ENCODE data around the gene LKAAEAR1.

The LKAAEAR1 gene

GRCh38 chr20:64110411-64111068, 26.3 kb upstream of the LKAAEAR1 start:
- DNase-seq: no peak

GRCh38 chr20:64109831-64110391, 25.7 kb upstream of the LKAAEAR1 start:
- DNase-seq: no peak

GRCh38 chr20:64108731-64109681, 24.8 kb upstream of the LKAAEAR1 start:
- DNase-seq: no peak

- no peak for DNase-seq
Measured at GRCh38 chr20:64107736-64108457, 23.7 kb upstream of the LKAAEAR1 start.

GRCh38 chr20:64106981-64107735, 23.0 kb upstream of the LKAAEAR1 start, which contains the start of gene NPBWR2:
TSS of gene NPBWR2 (minus strand) at chr20:64107565. CDS start at chr20:64106831, 734 bp downstream.
- DNase-seq: no peak

- DNase-seq: no peak
Measured at GRCh38 chr20:64106435-64106961, 22.3 kb upstream of the LKAAEAR1 start.

- DNase-seq: no peak
Measured at GRCh38 chr20:64105846-64106434, 21.7 kb upstream of the LKAAEAR1 start.

GRCh38 chr20:64104667-64105451, 20.7 kb upstream of the LKAAEAR1 start:
- DNase-seq: no peak

GRCh38 chr20:64103871-64104666, 19.9 kb upstream of the LKAAEAR1 start:
- no peak for DNase-seq

- no peak for DNase-seq
Measured at GRCh38 chr20:64102647-64103354, 18.6 kb upstream of the LKAAEAR1 start.

- DNase-seq: no peak
Measured at GRCh38 chr20:64101731-64102621, 17.8 kb upstream of the LKAAEAR1 start.

GRCh38 chr20:64100946-64101688, 16.9 kb upstream of the LKAAEAR1 start:
- DNase-seq: no peak

- no peak for DNase-seq
Measured at GRCh38 chr20:64100566-64100888, 16.3 kb upstream of the LKAAEAR1 start.

GRCh38 chr20:64099880-64100565, 15.8 kb upstream of the LKAAEAR1 start:
- DNase-seq: no peak

- no peak for DNase-seq
Measured at GRCh38 chr20:64099086-64099786, 15.0 kb upstream of the LKAAEAR1 start.

GRCh38 chr20:64098471-64099013, 14.3 kb upstream of the LKAAEAR1 start:
- DNase-seq: no peak
